Transverse colon (tissue), 3 donors: Measurements from ENCODE around the gene CNOT6L.

ENCODE experiments used
- CTCF ChIP-seq, 5 experiments: fragments of 200-600 bp in 3 of 5; fragments of 450-650 bp in 2 of 5; sonication (generic) in 3 of 5; IDR thresholded peaks; 1 replicate in 2 of 5; 2 replicates in 3 of 5; pipeline ENCODE4 v1.5.1; 2016 to 2017; ENCODE audit warnings: antibody characterized with exemption in 5 of 5, inconsistent platforms in 3 of 5, mild to moderate bottlenecking in 2 of 5, moderate library complexity in 1 of 5
- EP300 ChIP-seq: sonication (generic); formaldehyde crosslinking; IDR thresholded peaks from one replicate; pipeline ENCODE4 v1.6.1; 2017; ENCODE audit warnings: antibody characterized with exemption, low read depth
- POLR2A ChIP-seq: fragments of 450-650 bp; IDR thresholded peaks from one replicate; pipeline ENCODE4 v1.6.1; 2016; ENCODE audit warnings: antibody characterized with exemption, mild to moderate bottlenecking, moderate library complexity

DNA sequence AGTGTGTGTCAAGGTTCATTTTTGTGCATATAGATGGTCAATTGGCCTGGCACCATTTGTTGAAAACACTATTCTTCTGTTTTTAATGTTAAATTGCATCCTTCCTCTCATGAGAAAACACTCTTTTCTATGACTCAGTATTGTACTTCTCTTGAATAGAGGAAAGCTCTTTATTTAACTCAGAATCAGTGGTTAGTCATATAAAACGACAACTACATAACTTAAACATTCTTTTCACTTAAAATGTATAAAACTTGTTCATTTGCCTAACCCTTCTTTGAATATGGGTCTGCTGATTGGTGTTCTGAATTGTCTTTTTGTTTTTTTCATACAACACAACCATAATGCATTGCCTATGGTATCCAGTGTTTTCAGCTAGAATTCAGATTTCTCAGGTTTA, 26.2 kb upstream of the CNOT6L start:
- TF ChIP-seq CTCF (IDR thresholded peaks at IDR 0.05) (no peak), POLR2A (no peak), EP300 (no peak)
